Right kidney (tissue), 1 donor: ENCODE data around the gene SNTG2.

ENCODE experiments used
- DNase-seq: peaks from one replicate; pipeline ENCODE4 v3.0.0-alpha.2; 2016

SNTG2 gene

GRCh38 chr2:1238598-1239138, 288.0 kb downstream of the SNTG2 start:
- DNase-seq, result no peak

- DNase-seq, result no peak
Measured at GRCh38 chr2:1245193-1245592, 294.5 kb downstream of the SNTG2 start.

GRCh38 chr2:1246239-1246638, 295.6 kb downstream of the SNTG2 start:
- DNase-seq, result no peak

GRCh38 chr2:1246991-1247390, 296.3 kb downstream of the SNTG2 start:
- no peak for DNase-seq

GRCh38 chr2:1248187-1248586, 297.5 kb downstream of the SNTG2 start:
- DNase-seq, result no peak

- no peak for DNase-seq
Measured at GRCh38 chr2:1249897-1250687, 299.4 kb downstream of the SNTG2 start.

GRCh38 chr2:1251520-1251919, 300.9 kb downstream of the SNTG2 start:
- DNase-seq, result no peak

GRCh38 chr2:1253629-1254028, 303.0 kb downstream of the SNTG2 start:
- DNase-seq, result no peak

GRCh38 chr2:1254662-1255343, 304.2 kb downstream of the SNTG2 start:
- no peak for DNase-seq

- no peak for DNase-seq
Measured at GRCh38 chr2:1256632-1257324, 306.1 kb downstream of the SNTG2 start.

GRCh38 chr2:1257334-1257733, 306.7 kb downstream of the SNTG2 start:
- no peak for DNase-seq

- DNase-seq, result no peak
Measured at GRCh38 chr2:1259746-1260145, 309.1 kb downstream of the SNTG2 start.

- DNase-seq, result no peak
Measured at GRCh38 chr2:1262609-1263008, 312.0 kb downstream of the SNTG2 start.

GRCh38 chr2:1265454-1265853, 314.8 kb downstream of the SNTG2 start:
- no peak for DNase-seq

GRCh38 chr2:1266351-1266750, 315.7 kb downstream of the SNTG2 start:
- no peak for DNase-seq

GRCh38 chr2:1268034-1268433, 317.4 kb downstream of the SNTG2 start:
- DNase-seq, result no peak

GRCh38 chr2:1269812-1270211, 319.2 kb downstream of the SNTG2 start:
- no peak for DNase-seq

GRCh38 chr2:1272835-1273234, 322.2 kb downstream of the SNTG2 start:
- no peak for DNase-seq

GRCh38 chr2:1277634-1278033, 327.0 kb downstream of the SNTG2 start:
- no peak for DNase-seq

- DNase-seq, result no peak
Measured at GRCh38 chr2:1278125-1278524, 327.5 kb downstream of the SNTG2 start.

GRCh38 chr2:1278861-1279260, 328.2 kb downstream of the SNTG2 start:
- no peak for DNase-seq

- DNase-seq, result no peak
Measured at GRCh38 chr2:1282552-1282951, 331.9 kb downstream of the SNTG2 start.
